Skeletal muscle cell (primary cell): ENCODE measurements around the gene FCAMR.

Experiments
- DNase-seq: peaks from one replicate; pipeline ENCODE4 v3.0.0-alpha.2; 2010; ENCODE audit warnings: low read depth
- H3K4me3 ChIP-seq: 2 replicates; pipeline ENCODE4 v1.5.1; 2011; ENCODE audit warnings: low read depth, mild to moderate bottlenecking, control low read depth, low read length, moderate library complexity

The FCAMR gene

GRCh38 chr1:206915030-206915735 is 55.1 kb downstream of the FCAMR start:
- no peak for DNase-seq
- no peak overlapping the region for H3K4me3 ChIP-seq

DNA sequence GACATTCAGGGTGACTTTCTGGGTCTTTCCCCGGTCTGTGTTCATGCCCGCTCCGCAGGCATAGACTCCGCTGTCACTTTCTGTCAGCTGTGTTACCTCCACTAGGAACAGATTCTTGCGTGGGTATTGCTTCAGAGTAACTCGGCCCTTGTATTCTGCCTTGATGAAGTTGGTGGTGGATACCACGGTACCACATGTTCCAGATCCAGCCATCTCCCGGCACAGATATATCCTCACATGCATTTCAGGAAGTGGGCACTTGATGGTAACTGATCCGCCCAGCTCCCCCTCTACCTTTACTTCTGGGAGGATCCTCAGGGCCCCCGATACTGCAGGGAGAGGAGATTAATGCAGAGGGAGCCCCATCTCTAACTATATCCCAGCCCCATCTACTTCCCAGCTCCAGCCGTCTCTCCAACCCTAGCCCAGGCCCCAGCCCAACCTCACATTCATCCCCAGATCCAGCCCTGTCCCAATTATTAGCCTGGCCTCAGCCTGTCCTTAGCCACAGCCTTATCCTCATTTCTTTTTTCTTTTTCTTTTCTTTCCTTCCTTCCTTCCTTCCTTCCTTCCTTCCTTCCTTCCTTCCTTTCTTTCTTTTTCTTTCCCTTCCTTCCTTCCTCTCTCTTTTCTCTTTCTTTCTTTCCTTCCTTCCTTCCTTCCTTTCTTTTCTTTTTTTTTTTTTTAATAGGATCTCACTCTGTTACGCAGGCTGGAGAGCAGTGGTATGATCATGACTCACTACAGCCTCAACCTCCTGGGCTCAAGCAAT is 56.3 kb downstream of the FCAMR start:
- no peak overlapping the region for H3K4me3 ChIP-seq
- no peak for DNase-seq

DNA sequence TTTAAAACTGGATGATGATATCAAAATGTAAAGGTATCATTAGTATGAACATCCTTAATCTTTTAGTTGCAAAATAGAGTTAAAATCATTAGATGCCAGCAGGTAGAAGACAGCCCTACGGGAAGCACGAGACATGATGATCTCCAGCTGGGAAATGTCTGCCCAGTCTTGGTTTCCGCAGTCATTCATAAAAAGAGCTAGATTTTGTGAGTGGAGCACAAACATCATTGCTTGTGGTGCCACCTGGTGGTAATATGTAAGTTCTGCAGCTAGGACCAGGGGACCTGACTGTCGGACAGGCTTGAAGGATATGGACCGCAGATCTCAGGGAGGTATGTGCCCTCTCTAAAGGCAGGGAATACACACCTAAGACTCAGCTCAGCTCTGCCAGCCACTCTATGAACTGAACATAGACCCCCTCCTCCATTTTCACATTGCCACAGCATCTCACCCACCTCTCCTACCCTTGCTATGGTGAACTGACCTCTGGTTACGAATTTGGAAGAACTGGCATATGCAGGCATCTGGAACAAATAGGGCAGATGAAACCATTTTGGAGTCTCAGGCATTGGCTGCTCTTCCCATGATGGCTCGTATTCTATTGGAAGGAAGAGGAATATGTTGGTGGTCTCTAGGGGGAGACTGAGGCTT is 57.7 kb downstream of the FCAMR start:
- no peak for DNase-seq
- no peak overlapping the region for H3K4me3 ChIP-seq

GRCh38 chr1:206911064-206911663 is 59.1 kb downstream of the FCAMR start:
- H3K4me3 ChIP-seq, result no peak overlapping the region
- no peak for DNase-seq

- peak overlapping the region; percentile 56 for H3K4me3 ChIP-seq
Measured at GRCh38 chr1:206909883-206910318, 60.4 kb downstream of the FCAMR start.

GRCh38 chr1:206909161-206909882 is 60.9 kb downstream of the FCAMR start:
- peak overlapping the region; percentile 56 for H3K4me3 ChIP-seq
- DNase-seq, result no peak

More at GRCh38 chr1:206909883-206910318, 60.4 kb downstream of the FCAMR start:
- no peak for DNase-seq

DNA sequence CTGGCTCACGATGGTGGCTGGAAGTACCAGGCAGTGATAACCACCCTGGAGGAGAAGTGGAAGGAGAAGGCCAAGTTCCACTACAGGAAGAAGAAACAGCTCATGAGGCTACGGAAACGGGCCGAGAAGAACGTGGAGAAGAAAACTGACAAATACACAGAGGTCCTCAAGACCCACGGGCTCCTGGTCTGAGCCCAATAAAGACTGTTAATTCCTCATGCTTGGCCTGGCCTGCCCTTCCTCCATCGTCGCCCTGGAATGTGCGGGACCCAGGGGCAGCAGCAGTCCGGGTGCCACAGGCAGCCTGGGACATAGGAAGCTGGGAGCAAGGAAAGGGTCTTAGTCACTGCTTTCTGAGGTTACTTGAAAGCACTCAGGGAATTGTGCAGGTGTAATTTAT is 62.2 kb downstream of the FCAMR start:
- no peak overlapping the region for H3K4me3 ChIP-seq
- no peak for DNase-seq
